ENCODE measurements around the gene HOMER2. TPM values are rescaled to one million over a fixed set of nuclear protein-coding genes. Genes with fewer than 3 reads are reported as not detected.
"Not testable (repeated sequence)": the region's sequence is repeated elsewhere in the genome, so short reads cannot be mapped to it uniquely, and the experiment has no call there.

Gene HOMER2
- total RNA-seq, 1 donor from 2014 or later = 22.0 TPM

DNA sequence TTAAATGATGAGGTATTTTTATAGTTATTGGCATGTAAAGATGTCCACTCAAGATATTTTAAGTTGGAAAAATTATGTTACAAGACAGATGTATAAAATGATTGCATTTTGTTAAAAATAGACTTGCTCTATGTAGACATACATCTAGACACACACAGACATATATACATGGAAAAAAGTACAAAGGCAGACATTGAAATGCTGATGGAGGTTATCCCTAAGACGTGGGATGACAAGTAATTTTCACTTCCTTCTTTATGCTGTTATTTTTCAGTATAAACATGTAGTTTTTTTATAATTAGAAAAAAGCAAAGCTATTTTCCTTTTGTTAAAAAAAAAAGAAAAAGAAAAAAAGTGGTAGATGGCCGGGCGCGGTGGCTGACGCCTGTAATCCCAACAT, 7.2 kb downstream of the HOMER2 start:
- no peak for DNase-seq (ENCODE audit: low spot score in 2 of 2)
- Histone ChIP-seq H3K4me1 (no peaks in the 10 kb centered on the region), H3K4me3 (no peak overlapping the region), H3K27me3 (no peaks in the 10 kb centered on the region), H3K27ac (no peak overlapping the region), H3K9me3 (no peaks in the 10 kb centered on the region), H3K36me3 (no peaks in the 10 kb centered on the region)
- intact Hi-C loops (cut with DNase I) = no loop called here
- TF ChIP-seq, protein P1, sequence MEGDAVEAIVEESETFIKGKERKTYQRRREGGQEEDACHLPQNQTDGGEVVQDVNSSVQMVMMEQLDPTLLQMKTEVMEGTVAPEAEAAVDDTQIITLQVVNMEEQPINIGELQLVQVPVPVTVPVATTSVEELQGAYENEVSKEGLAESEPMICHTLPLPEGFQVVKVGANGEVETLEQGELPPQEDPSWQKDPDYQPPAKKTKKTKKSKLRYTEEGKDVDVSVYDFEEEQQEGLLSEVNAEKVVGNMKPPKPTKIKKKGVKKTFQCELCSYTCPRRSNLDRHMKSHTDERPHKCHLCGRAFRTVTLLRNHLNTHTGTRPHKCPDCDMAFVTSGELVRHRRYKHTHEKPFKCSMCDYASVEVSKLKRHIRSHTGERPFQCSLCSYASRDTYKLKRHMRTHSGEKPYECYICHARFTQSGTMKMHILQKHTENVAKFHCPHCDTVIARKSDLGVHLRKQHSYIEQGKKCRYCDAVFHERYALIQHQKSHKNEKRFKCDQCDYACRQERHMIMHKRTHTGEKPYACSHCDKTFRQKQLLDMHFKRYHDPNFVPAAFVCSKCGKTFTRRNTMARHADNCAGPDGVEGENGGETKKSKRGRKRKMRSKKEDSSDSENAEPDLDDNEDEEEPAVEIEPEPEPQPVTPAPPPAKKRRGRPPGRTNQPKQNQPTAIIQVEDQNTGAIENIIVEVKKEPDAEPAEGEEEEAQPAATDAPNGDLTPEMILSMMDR (IDR thresholded peaks at IDR 0.05) = no peak

DNA sequence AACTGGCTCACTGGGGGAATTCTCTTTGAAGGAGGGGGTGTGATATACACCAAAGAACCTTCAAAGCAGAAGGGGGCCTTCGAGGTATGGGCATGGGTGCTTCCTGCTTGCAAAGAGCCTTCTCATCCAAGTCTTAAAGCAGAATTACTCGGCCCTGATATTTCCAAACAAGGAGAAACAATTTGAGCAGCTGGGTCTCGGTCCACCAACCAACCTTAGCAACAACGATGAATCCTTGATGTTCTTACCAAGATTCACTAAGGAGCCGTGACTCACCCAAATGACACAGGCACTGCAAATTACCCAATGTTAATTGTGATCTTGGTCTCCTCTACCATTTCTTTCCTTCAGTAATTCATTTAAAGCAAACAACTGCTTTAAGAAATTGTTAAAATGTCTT, 7.7 kb downstream of the HOMER2 start:
- TF ChIP-seq, protein P1 (IDR thresholded peaks at IDR 0.05) = no peak
- Histone ChIP-seq H3K4me1 (no peaks in the 10 kb centered on the region), H3K36me3 (no peaks in the 10 kb centered on the region), H3K27me3 (no peaks in the 10 kb centered on the region), H3K27ac (no peak overlapping the region), H3K9me3 (no peaks in the 10 kb centered on the region), H3K4me3 (no peak overlapping the region)
- intact Hi-C loops (cut with DNase I) = no loop called here
- no peak for DNase-seq (ENCODE audit: low spot score in 2 of 2)

DNA sequence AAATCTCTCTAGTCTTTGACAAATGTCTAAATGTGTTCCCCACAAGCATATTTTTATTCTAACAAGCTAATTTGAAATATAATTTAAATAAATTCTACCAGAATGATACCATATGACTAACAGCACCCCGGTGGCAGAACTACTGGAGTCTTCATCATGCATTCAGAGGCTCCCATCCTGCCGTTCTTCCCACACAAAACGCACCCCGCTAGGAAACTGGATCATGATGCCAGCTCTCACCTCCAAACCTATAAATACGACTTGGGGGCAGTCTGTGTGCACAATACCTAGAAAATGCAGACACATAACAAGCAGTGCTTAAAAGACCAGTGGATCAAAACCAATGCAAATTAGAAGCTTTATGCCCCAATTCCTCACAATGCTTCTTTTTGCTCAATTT, 8.5 kb downstream of the HOMER2 start:
- Histone ChIP-seq H3K27ac (no peak overlapping the region), H3K27me3 (no peaks in the 10 kb centered on the region), H3K36me3 (no peaks in the 10 kb centered on the region), H3K4me3 (no peak overlapping the region), H3K9me3 (no peaks in the 10 kb centered on the region), H3K4me1 (no peaks in the 10 kb centered on the region)
- DNase-seq (ENCODE audit: low spot score in 2 of 2) = no peak
- intact Hi-C loops (cut with DNase I) = no loop called here
- TF ChIP-seq, protein P1 (IDR thresholded peaks at IDR 0.05) = no peak

DNA sequence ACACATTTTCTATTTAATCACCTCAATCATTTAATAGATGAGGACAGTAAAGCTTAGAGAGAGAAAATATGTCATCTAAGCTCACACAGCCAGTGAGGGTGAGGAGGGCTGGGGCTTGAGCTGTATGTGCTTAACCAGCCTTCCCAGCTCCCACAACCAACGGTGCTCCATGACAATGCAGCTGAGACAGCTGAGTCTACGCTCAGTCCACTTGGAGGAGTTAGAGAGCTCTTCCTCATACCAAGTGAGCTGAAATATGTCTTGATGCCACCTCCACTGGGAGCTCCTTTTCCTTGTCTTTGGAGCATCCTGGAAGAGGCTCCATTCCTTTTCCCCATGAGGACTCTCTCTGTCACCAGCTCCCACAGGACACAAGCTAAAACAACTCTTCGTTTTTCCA, 9.3 kb downstream of the HOMER2 start:
- TF ChIP-seq, protein P1 (IDR thresholded peaks at IDR 0.05) = no peak
- no peaks in the 10 kb centered on the region for H3K27me3 ChIP-seq
- no peak overlapping the region for H3K27ac ChIP-seq
- no peaks in the 10 kb centered on the region for H3K36me3 ChIP-seq
- H3K4me3 ChIP-seq = no peak overlapping the region
- intact Hi-C loops (cut with DNase I) = no loop called here
- DNase-seq (ENCODE audit: low spot score in 2 of 2) = no peak
- H3K4me1 ChIP-seq = no peaks in the 10 kb centered on the region
- H3K9me3 ChIP-seq = no peaks in the 10 kb centered on the region

DNA sequence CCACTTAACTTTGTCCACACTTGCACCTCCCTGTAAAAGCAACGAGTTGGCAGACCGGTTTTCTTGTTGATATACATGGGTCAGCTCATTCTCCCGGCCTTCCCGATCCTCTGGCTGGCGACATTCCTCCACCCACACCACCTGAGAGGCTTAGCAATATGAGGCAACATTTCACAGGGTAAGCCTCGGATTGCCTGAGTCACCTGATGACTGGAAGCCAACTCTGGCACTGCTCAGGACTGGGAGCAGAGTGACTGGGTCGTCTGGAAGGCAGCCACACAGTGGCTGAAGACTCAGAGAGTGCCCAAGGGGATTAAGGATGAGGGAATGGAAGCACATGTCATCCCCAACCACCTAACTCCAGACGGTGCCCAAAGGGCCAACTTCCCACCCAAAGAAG, 9.8 kb downstream of the HOMER2 start:
- Histone ChIP-seq H3K36me3 (no peaks in the 10 kb centered on the region), H3K4me1 (no peaks in the 10 kb centered on the region), H3K4me3 (no peak overlapping the region), H3K9me3 (no peaks in the 10 kb centered on the region), H3K27ac (no peak overlapping the region), H3K27me3 (no peaks in the 10 kb centered on the region)
- intact Hi-C loops (cut with DNase I) = no loop called here
- TF ChIP-seq, protein P1 (IDR thresholded peaks at IDR 0.05) = no peak
- DNase-seq (ENCODE audit: low spot score in 2 of 2) = no peak

DNA sequence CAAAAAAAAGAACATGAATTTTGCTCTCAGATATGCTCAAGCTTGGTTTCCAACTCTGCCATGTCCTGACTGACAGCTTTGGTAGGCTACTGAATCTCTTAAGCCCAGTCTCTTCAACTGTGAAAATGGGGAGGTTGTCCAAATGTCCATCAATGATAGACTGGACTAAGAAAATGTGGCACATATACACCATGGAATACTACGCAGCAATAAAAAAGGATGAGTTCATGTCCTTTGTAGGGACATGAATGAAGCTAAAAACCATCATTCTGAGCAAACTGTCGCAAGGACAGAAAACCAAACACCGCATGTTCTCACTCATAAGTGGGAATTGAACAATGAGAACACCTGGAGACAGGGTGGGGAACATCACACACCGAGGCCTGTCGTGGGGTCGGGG, 12.8 kb downstream of the HOMER2 start:
- H3K4me1 ChIP-seq; DNase-seq (ENCODE audit: low spot score in 2 of 2); H3K27ac ChIP-seq; intact Hi-C loops (cut with DNase I); H3K27me3 ChIP-seq; H3K4me3 ChIP-seq; H3K9me3 ChIP-seq; H3K36me3 ChIP-seq: not testable (repeated sequence)
